Tibial nerve (tissue), 4 donors: ENCODE data around the gene SLC47A1.

Experiments used
- CTCF ChIP-seq, 5 experiments: fragments of 200-600 bp in 3 of 5; fragments of 450-650 bp in 2 of 5; sonication (generic) in 3 of 5; IDR thresholded peaks; one replicate each; pipeline ENCODE4 v1.5.1; 2016 to 2019; ENCODE audit warnings: antibody characterized with exemption in 5 of 5, mild to moderate bottlenecking in 3 of 5, moderate library complexity in 2 of 5
- EP300 ChIP-seq, 2 donors: sonication (generic); formaldehyde crosslinking; IDR thresholded peaks; one replicate each; pipeline ENCODE4 v1.6.1; 2017; ENCODE audit warnings: antibody characterized with exemption in 2 of 2, mild to moderate bottlenecking in 1 of 2
- POLR2A ChIP-seq, 2 donors: fragments of 450-650 bp; IDR thresholded peaks; one replicate each; pipeline ENCODE4 v1.6.1; 2017; ENCODE audit warnings: antibody characterized with exemption in 2 of 2, mild to moderate bottlenecking in 2 of 2, moderate library complexity in 2 of 2

- TF ChIP-seq CTCF (IDR thresholded peaks at IDR 0.05) (no peak), POLR2A (IDR thresholded peaks at IDR 0.05) (no peak), EP300 (IDR thresholded peaks at IDR 0.05) (no peak)
Observed at GRCh38 chr17:19558946-19559345, 25.3 kb downstream of the SLC47A1 start.
